ENCODE results near the gene RELA.

- TF ChIP-seq EZH2 (IDR thresholded peaks at IDR 0.05) (no peak), POLR2AphosphoS5 (IDR thresholded peaks at IDR 0.05; ENCODE audit: borderline replicate concordance, low read depth, low read length) (no peak), FOXP2 (optimal IDR thresholded peaks at IDR 0.05; ENCODE audit: control extremely low read depth, extremely low read length, insufficient read depth) (no peak)
Observed at GRCh38 chr11:65624931-65625627, 37.6 kb downstream of the RELA start.

Data from SK-N-MC (cell line).